Measurements from ENCODE around the gene GLE1.

Gene GLE1

DNA sequence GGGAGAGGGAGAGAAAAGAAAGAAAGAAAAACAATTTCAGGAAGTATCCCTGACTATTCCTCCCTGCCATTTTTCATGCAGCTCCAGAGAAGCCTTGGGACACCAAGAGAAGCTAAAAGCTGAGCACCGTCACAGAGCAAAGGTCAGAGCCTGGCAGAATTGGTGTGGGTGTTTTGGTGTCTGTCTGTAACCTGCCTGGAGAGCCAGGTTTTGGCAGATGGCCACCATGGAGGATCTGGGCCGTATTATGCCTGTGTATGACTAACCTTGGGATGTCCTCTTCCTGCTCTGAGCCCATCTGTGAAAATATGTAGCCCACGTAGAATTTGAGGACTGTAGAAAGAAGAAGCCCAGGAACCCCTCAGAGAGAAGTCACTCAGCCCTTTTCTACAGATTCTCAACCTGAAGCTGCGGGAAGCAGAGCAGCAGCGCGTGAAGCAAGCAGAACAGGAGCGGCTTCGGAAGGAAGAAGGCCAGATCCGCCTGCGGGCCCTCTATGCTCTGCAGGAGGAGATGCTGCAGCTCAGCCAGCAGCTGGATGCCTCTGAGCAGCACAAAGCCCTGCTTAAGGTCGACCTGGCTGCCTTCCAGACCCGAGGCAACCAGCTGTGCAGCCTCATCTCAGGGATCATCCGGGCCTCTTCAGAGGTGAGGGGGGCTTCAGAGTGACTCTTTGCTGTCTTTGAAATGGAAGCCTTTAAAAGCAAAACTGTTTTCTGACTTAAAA is 18.8 kb downstream of the GLE1 start:
- Histone ChIP-seq H3K9me3 (ENCODE audit: control insufficient read depth, low read length) (no peaks in the 10 kb centered on the region), H3K79me2 (no peaks in the 10 kb centered on the region), H3K36me3 (ENCODE audit: control insufficient read depth, insufficient read depth, low read length) (no peaks in the 10 kb centered on the region), H2AFZ (peak overlapping the region; percentile 33), H3K9ac (no peak overlapping the region), H3K4me1 (peaks cover 4% of the 10 kb centered on the region), H3K27me3 (ENCODE audit: control insufficient read depth, insufficient read depth, low read length) (no peaks in the 10 kb centered on the region), H3K4me2 (ENCODE audit: low read length) (no peak overlapping the region), H3K4me3 (ENCODE audit: low read depth, low read length) (no peak overlapping the region), H3K27ac (peak overlapping the region; percentile 79)
- TF ChIP-seq, protein P1, sequence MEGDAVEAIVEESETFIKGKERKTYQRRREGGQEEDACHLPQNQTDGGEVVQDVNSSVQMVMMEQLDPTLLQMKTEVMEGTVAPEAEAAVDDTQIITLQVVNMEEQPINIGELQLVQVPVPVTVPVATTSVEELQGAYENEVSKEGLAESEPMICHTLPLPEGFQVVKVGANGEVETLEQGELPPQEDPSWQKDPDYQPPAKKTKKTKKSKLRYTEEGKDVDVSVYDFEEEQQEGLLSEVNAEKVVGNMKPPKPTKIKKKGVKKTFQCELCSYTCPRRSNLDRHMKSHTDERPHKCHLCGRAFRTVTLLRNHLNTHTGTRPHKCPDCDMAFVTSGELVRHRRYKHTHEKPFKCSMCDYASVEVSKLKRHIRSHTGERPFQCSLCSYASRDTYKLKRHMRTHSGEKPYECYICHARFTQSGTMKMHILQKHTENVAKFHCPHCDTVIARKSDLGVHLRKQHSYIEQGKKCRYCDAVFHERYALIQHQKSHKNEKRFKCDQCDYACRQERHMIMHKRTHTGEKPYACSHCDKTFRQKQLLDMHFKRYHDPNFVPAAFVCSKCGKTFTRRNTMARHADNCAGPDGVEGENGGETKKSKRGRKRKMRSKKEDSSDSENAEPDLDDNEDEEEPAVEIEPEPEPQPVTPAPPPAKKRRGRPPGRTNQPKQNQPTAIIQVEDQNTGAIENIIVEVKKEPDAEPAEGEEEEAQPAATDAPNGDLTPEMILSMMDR (IDR thresholded peaks at IDR 0.05): no peak

DNA sequence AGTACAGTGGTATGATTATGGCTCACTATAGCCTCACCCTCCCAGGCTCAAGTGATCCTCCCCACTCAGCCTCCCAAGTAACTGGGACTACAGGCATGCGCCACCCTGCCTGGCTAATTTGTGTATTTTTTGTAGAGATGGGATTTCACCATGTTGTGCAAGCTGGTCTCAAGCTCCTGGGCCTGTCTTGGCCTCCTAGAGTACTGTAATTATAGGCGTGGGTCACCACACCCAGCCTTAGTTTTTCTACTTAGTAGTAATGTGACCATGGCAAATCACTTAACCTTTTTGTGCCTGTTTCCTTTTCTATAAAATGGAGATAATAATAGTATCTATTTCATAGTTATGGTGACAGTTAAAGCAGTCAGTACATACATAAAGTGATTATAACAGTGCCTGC is 22.2 kb downstream of the GLE1 start:
- Histone ChIP-seq H3K4me2 (ENCODE audit: low read length) (no peak overlapping the region), H2AFZ (no peak overlapping the region), H3K9me3 (ENCODE audit: control insufficient read depth, low read length) (no peaks in the 10 kb centered on the region), H3K9ac (no peak overlapping the region), H3K27me3 (ENCODE audit: control insufficient read depth, insufficient read depth, low read length) (no peaks in the 10 kb centered on the region), H3K27ac (no peak overlapping the region), H3K79me2 (no peaks in the 10 kb centered on the region), H3K4me1 (peaks cover 4% of the 10 kb centered on the region), H3K4me3 (ENCODE audit: low read depth, low read length) (no peak overlapping the region), H3K36me3 (ENCODE audit: control insufficient read depth, insufficient read depth, low read length) (no peaks in the 10 kb centered on the region)
- TF ChIP-seq, protein P1 (IDR thresholded peaks at IDR 0.05): no peak

DNA sequence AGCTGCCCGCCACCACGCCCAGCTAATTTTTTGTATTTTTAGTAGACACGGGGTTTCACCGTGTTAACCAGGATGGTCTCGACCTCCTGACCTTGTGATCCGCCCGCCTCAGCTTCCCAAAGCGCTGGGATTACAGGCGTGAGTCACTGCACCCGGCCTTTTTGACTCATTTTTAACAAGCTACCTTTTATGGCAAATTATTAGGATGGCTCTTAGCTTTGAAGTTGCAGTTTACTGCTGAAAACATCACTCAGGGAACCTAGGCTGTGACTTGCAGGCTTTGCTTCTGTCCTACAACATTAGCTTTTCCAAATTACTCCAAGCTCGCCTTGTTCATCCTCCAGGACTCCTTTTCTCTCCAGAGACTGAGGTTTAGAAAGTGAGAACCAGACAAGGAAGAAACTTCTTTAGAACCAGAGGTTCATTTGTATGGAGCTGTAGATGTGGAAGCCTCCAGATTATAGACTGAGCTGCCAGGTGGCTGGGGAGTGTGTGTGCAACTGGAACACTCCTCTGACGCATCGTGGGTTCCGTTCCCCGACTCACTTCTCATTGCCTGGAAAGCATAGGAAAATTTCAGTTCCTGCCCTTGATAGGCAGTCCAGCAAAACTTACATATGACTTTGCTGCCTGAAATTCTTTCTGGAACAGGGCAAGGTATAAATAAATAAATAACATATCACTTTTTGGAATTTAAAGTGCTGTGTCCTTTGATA is 24.1 kb downstream of the GLE1 start:
- Histone ChIP-seq H3K27me3 (ENCODE audit: control insufficient read depth, insufficient read depth, low read length) (no peaks in the 10 kb centered on the region), H3K79me2 (no peaks in the 10 kb centered on the region), H2AFZ (no peak overlapping the region), H3K4me3 (ENCODE audit: low read depth, low read length) (no peak overlapping the region), H3K4me1 (no peaks in the 10 kb centered on the region), H3K9ac (no peak overlapping the region), H3K36me3 (ENCODE audit: control insufficient read depth, insufficient read depth, low read length) (no peaks in the 10 kb centered on the region), H3K9me3 (ENCODE audit: control insufficient read depth, low read length) (no peaks in the 10 kb centered on the region), H3K4me2 (ENCODE audit: low read length) (no peak overlapping the region), H3K27ac (no peak overlapping the region)
- TF ChIP-seq, protein P1 (IDR thresholded peaks at IDR 0.05): no peak

DNA sequence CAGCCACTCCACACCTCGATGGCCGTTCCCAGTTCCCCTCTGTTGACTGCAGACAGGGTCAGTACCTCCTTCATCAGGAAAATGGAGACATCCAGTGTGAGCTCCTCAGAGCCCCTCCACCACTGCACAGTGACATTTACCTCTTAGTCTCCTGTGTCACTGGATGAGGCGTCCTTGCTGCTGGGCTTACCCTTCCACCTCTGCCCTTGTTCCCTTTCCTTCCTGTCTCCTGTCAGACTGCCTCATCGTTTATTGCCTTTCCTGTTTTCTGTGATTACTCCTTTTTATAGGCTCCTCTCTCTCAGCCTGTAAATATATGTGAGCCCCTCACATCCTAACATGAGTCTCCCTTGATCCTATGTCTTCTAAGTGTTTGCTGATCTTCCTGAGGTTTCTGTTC is 24.7 kb downstream of the GLE1 start:
- no peaks in the 10 kb centered on the region for H3K27me3 ChIP-seq (ENCODE audit: control insufficient read depth, insufficient read depth, low read length)
- no peaks in the 10 kb centered on the region for H3K79me2 ChIP-seq
- no peak overlapping the region for H3K4me3 ChIP-seq (ENCODE audit: low read depth, low read length)
- no peaks in the 10 kb centered on the region for H3K36me3 ChIP-seq (ENCODE audit: control insufficient read depth, insufficient read depth, low read length)
- H3K4me2 ChIP-seq (ENCODE audit: low read length): no peak overlapping the region
- no peak overlapping the region for H3K27ac ChIP-seq
- no peaks in the 10 kb centered on the region for H3K9me3 ChIP-seq (ENCODE audit: control insufficient read depth, low read length)
- H2AFZ ChIP-seq: no peak overlapping the region
- no peak overlapping the region for H3K9ac ChIP-seq
- H3K4me1 ChIP-seq: no peaks in the 10 kb centered on the region
- TF ChIP-seq, protein P1 (IDR thresholded peaks at IDR 0.05): no peak
